Measurements from ENCODE around the gene CDCA7L. TPM values are rescaled to one million over a fixed set of nuclear protein-coding genes. Genes with fewer than 3 reads are reported as not detected.

CDCA7L gene
- total and polyA plus RNA-seq, 4 donors, result 9.8 to 51.1 (median 21.5) TPM

DNA sequence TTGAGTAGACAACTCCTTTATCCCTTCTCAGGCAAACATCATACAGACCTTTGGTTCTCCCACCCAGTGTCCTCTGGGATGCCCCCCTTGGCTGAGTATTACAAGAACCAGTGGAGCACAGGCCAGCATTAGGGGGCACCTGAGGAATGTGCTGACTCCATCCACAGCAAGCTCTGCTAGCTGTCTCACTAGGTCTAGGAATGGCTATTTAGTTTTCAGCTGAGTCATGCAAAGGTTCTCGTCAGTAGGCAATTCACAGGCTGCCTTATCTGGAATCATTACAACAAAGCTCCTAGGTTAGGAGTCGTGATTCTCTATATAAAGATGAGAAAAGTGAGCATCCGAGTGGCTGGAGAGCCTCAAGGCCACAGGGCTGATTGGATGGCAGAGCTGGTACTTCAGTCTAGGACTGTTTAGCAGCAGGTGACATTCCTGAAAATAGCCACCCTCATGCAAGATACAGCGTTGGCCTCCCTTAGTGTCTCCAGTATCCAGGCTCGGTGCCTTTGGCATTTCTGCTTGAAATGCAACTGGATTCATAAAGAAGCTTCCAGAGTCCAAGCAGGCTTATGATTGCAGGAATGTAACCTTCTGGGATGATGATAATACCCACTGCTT is 75.8 kb downstream of the CDCA7L start:
- no peak overlapping the region for H3K9ac ChIP-seq (ENCODE audit: insufficient read depth in 1 of 2, low read length in 2 of 2)
- H3K27me3 ChIP-seq (ENCODE audit: control insufficient read depth in 3 of 3, insufficient read depth in 3 of 3, low read length in 2 of 3), result no peaks in the 10 kb centered on the region
- no peaks in the 10 kb centered on the region for H3K9me3 ChIP-seq (ENCODE audit: control insufficient read depth in 4 of 4, insufficient read depth in 3 of 4, low read length in 3 of 4)
- ATAC-seq (ENCODE audit: insufficient read depth, low FRiP score) (no peak), DNase-seq (no peak)
- TF ChIP-seq, protein P1, sequence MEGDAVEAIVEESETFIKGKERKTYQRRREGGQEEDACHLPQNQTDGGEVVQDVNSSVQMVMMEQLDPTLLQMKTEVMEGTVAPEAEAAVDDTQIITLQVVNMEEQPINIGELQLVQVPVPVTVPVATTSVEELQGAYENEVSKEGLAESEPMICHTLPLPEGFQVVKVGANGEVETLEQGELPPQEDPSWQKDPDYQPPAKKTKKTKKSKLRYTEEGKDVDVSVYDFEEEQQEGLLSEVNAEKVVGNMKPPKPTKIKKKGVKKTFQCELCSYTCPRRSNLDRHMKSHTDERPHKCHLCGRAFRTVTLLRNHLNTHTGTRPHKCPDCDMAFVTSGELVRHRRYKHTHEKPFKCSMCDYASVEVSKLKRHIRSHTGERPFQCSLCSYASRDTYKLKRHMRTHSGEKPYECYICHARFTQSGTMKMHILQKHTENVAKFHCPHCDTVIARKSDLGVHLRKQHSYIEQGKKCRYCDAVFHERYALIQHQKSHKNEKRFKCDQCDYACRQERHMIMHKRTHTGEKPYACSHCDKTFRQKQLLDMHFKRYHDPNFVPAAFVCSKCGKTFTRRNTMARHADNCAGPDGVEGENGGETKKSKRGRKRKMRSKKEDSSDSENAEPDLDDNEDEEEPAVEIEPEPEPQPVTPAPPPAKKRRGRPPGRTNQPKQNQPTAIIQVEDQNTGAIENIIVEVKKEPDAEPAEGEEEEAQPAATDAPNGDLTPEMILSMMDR (IDR thresholded peaks at IDR 0.05; ENCODE audit: control extremely low read depth, extremely low read depth), result no peak
- peaks cover 0 to 5% (median 0%) of the 10 kb centered on the region in 5 donors for H3K4me1 ChIP-seq (ENCODE audit: control insufficient read depth in 5 of 5, insufficient read depth in 5 of 5, low read length in 5 of 5)
- H3K36me3 ChIP-seq (ENCODE audit: control insufficient read depth in 4 of 4, insufficient read depth in 4 of 4, low read length in 4 of 4), result no peaks in the 10 kb centered on the region
- no peak overlapping the region for H3K27ac ChIP-seq (ENCODE audit: low read depth in 1 of 2, low read length in 1 of 2)
- 60 to 73% methylated on average over 5 of the region's 5 CpGs for WGBS, 2 donors
- no peak overlapping the region for H3K4me3 ChIP-seq

DNA sequence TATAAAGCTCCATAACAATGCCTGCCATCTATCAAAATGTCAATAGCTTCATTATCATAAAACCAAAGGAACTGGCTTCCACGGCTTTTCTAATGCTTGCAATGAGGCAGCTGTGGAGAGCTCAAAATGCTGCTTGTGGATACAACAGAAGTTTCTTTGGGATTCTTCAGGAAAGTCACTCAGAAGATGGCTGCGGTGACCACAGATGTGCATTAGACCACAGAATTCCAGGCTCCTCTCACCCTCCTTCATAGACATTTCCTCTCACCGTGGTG is 77.2 kb downstream of the CDCA7L start:
- Histone ChIP-seq H3K36me3 (ENCODE audit: control insufficient read depth in 4 of 4, insufficient read depth in 4 of 4, low read length in 4 of 4) (no peaks in the 10 kb centered on the region), H3K9ac (ENCODE audit: insufficient read depth in 1 of 2, low read length in 2 of 2) (no peak overlapping the region), H3K4me1 (ENCODE audit: control insufficient read depth in 5 of 5, insufficient read depth in 5 of 5, low read length in 5 of 5) (peaks cover 0 to 5% (median 0%) of the 10 kb centered on the region in 5 donors), H3K9me3 (ENCODE audit: control insufficient read depth in 4 of 4, insufficient read depth in 3 of 4, low read length in 3 of 4) (no peaks in the 10 kb centered on the region), H3K27ac (ENCODE audit: low read depth in 1 of 2, low read length in 1 of 2) (no peak overlapping the region), H3K4me3 (no peak overlapping the region), H3K27me3 (ENCODE audit: control insufficient read depth in 3 of 3, insufficient read depth in 3 of 3, low read length in 2 of 3) (no peaks in the 10 kb centered on the region)
- 66 to 75% methylated on average over 3 of the region's 3 CpGs for WGBS, 2 donors
- no peak for ATAC-seq (ENCODE audit: insufficient read depth, low FRiP score)
- DNase-seq, result no peak
- TF ChIP-seq, protein P1 (IDR thresholded peaks at IDR 0.05; ENCODE audit: control extremely low read depth, extremely low read depth), result no peak

DNA sequence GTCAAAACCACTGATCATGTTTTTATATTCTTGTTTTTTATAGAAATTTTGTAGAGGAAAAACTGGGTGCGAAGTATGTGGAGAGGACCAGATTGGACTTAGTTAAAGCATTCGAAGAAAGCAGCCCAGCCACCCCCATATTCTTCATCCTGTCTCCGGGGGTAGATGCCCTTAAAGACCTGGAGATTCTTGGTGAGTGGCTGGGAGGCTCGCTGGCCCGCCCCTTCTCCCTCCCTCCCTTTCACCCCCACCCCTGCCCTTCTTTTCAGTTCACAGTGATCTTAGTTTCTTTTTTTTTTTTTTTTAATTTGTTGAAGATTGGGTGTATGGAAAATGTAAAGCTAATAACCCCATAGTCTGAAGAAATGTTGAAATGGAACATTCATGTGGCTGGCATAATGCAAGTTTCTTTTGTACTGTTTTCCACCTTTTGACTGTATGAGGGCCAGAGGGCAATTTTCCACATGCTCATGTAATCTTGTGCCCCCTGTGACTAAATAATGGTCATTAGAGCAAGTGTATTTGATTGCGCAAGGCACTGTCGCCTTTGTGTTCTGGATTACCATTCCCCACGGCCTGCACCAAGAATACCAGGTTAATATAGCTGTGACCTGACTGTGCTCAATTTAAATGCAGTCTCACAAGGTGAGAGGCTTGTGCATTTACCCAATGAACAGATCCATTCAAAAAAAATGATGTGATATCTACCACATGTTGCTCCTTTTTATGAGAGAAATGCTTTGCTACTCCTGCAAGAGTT is 77.7 kb downstream of the CDCA7L start:
- H3K36me3 ChIP-seq (ENCODE audit: control insufficient read depth in 4 of 4, insufficient read depth in 4 of 4, low read length in 4 of 4), result no peaks in the 10 kb centered on the region
- H3K4me3 ChIP-seq, result no peak overlapping the region
- no peak overlapping the region for H3K27ac ChIP-seq (ENCODE audit: low read depth in 1 of 2, low read length in 1 of 2)
- no peak overlapping the region for H3K9ac ChIP-seq (ENCODE audit: insufficient read depth in 1 of 2, low read length in 2 of 2)
- ATAC-seq (ENCODE audit: insufficient read depth, low FRiP score) (no peak), DNase-seq (no peak)
- peaks cover 0 to 5% (median 0%) of the 10 kb centered on the region in 5 donors for H3K4me1 ChIP-seq (ENCODE audit: control insufficient read depth in 5 of 5, insufficient read depth in 5 of 5, low read length in 5 of 5)
- WGBS, 2 donors, result 83 to 85% methylated on average over 8 of the region's 8 CpGs
- H3K9me3 ChIP-seq (ENCODE audit: control insufficient read depth in 4 of 4, insufficient read depth in 3 of 4, low read length in 3 of 4), result no peaks in the 10 kb centered on the region
- no peaks in the 10 kb centered on the region for H3K27me3 ChIP-seq (ENCODE audit: control insufficient read depth in 3 of 3, insufficient read depth in 3 of 3, low read length in 2 of 3)
- TF ChIP-seq, protein P1 (IDR thresholded peaks at IDR 0.05; ENCODE audit: control extremely low read depth, extremely low read depth), result no peak
